ENCODE data around the gene C14orf119. TPM values are rescaled to one million over a fixed set of nuclear protein-coding genes. Genes with fewer than 3 reads are reported as not detected.

C14orf119 gene
- total RNA-seq, 2 experiments from 2014 or later = 42.4 to 44.5 TPM

- TF ChIP-seq CTCF (conservative IDR thresholded peaks at IDR 0.05; ENCODE audit: low read length) (no peak), EZH2phosphoT487 (IDR thresholded peaks at IDR 0.05; ENCODE audit: borderline replicate concordance, low read depth, low read length) (no peak)
- H4K20me1 ChIP-seq (ENCODE audit: insufficient read depth, low read length) = no peaks in the 10 kb centered on the region
- H3K9me3 ChIP-seq (ENCODE audit: low read length) = no peaks in the 10 kb centered on the region
- intact Hi-C loops (cut with micrococcal nuclease; ENCODE audit: unreplicated experiment) = no loop called here
- ChIA-PET POLR2A (no interaction called here), CTCF (ENCODE audit: unreplicated experiment) (interaction anchor here (0.6 to 0.7 kb wide), 2 partner anchors 8 to 387 kb away, joined by 3 to 4 read pairs; no protein-coding TSS in a partner anchor)
- H3K4me2 ChIP-seq (ENCODE audit: low read length) = no peak overlapping the region
- no peak for DNase-seq (ENCODE audit: low spot score)
- no peak overlapping the region for H3K27ac ChIP-seq (ENCODE audit: low read depth, low read length, poor library complexity, severe bottlenecking)
- H3K9me2 ChIP-seq (ENCODE audit: insufficient read depth, low read length) = no peaks in the 10 kb centered on the region
- H3K4me3 ChIP-seq (ENCODE audit: low read depth, low read length, poor library complexity, severe bottlenecking) = no peak overlapping the region
- H2AFZ ChIP-seq (ENCODE audit: low read length) = no peak overlapping the region
- H3K36me3 ChIP-seq (ENCODE audit: insufficient read depth, low read length) = no peaks in the 10 kb centered on the region
- BruUV-seq (replicated peaks) = no TSS peak
- H3K79me2 ChIP-seq (ENCODE audit: insufficient read depth, low read depth, low read length) = no peaks in the 10 kb centered on the region
- peaks cover 2% of the 10 kb centered on the region for H3K4me1 ChIP-seq (ENCODE audit: insufficient read depth, low read length, poor library complexity, severe bottlenecking)
Observed at GRCh38 chr14:23113431-23114119, 18.3 kb downstream of the C14orf119 start.

- Histone ChIP-seq H4K20me1 (ENCODE audit: insufficient read depth, low read length) (no peaks in the 10 kb centered on the region), H3K79me2 (ENCODE audit: insufficient read depth, low read depth, low read length) (no peaks in the 10 kb centered on the region), H3K36me3 (ENCODE audit: insufficient read depth, low read length) (no peaks in the 10 kb centered on the region), H3K4me1 (ENCODE audit: insufficient read depth, low read length, poor library complexity, severe bottlenecking) (peaks cover 7% of the 10 kb centered on the region), H3K9me3 (ENCODE audit: low read length) (no peaks in the 10 kb centered on the region), H3K4me2 (ENCODE audit: low read length) (no peak overlapping the region), H3K27ac (ENCODE audit: low read depth, low read length, poor library complexity, severe bottlenecking) (no peak overlapping the region), H3K4me3 (ENCODE audit: low read depth, low read length, poor library complexity, severe bottlenecking) (no peak overlapping the region), H3K9me2 (ENCODE audit: insufficient read depth, low read length) (no peaks in the 10 kb centered on the region), H2AFZ (ENCODE audit: low read length) (no peak overlapping the region)
- CTCF ChIA-PET (ENCODE audit: unreplicated experiment) = no interaction called here
- POLR2A ChIA-PET = no interaction called here
- TF ChIP-seq CTCF (conservative IDR thresholded peaks at IDR 0.05; ENCODE audit: low read length) (no peak), EZH2phosphoT487 (IDR thresholded peaks at IDR 0.05; ENCODE audit: borderline replicate concordance, low read depth, low read length) (no peak)
- no TSS peak for BruUV-seq (replicated peaks)
- intact Hi-C loops (cut with micrococcal nuclease; ENCODE audit: unreplicated experiment) = no loop called here
- DNase-seq (ENCODE audit: low spot score) = no peak
Observed at GRCh38 chr14:23114120-23114458, 18.8 kb downstream of the C14orf119 start.

- ChIA-PET CTCF (ENCODE audit: unreplicated experiment) (no interaction called here), POLR2A (interaction anchor here (0.7 kb wide), 1 partner anchor 43 kb away, joined by 3 read pairs; no protein-coding TSS in a partner anchor)
- intact Hi-C loops (cut with micrococcal nuclease; ENCODE audit: unreplicated experiment) = no loop called here
- Histone ChIP-seq H3K27ac (ENCODE audit: low read depth, low read length, poor library complexity, severe bottlenecking) (no peak overlapping the region), H2AFZ (ENCODE audit: low read length) (no peak overlapping the region), H3K9me2 (ENCODE audit: insufficient read depth, low read length) (no peaks in the 10 kb centered on the region), H3K4me2 (ENCODE audit: low read length) (no peak overlapping the region), H3K36me3 (ENCODE audit: insufficient read depth, low read length) (no peaks in the 10 kb centered on the region), H3K4me3 (ENCODE audit: low read depth, low read length, poor library complexity, severe bottlenecking) (no peak overlapping the region), H3K9me3 (ENCODE audit: low read length) (no peaks in the 10 kb centered on the region), H3K4me1 (ENCODE audit: insufficient read depth, low read length, poor library complexity, severe bottlenecking) (peaks cover 12% of the 10 kb centered on the region), H3K79me2 (ENCODE audit: insufficient read depth, low read depth, low read length) (no peaks in the 10 kb centered on the region), H4K20me1 (ENCODE audit: insufficient read depth, low read length) (no peaks in the 10 kb centered on the region)
- TF ChIP-seq CTCF (conservative IDR thresholded peaks at IDR 0.05; ENCODE audit: low read length) (no peak), EZH2phosphoT487 (IDR thresholded peaks at IDR 0.05; ENCODE audit: borderline replicate concordance, low read depth, low read length) (no peak)
- no peak for DNase-seq (ENCODE audit: low spot score)
- BruUV-seq (replicated peaks) = no TSS peak
Observed at GRCh38 chr14:23114669-23115038, 19.3 kb downstream of the C14orf119 start.

All from OCI-LY7 (cell line).